Mucosa of gallbladder (tissue), 1 donor: Measurements from ENCODE around the gene NCF4. TPM values are rescaled to one million over a fixed set of nuclear protein-coding genes. Genes with fewer than 3 reads are reported as not detected.
A peak's percentile ranks its signal among the peaks of the same experiment; 100 is the strongest.

Source experiments
- DNase-seq: peaks from one replicate; pipeline ENCODE4 v3.0.0-alpha.2; 2020; ENCODE audit warnings: low spot score
- total RNA-seq: library from RNA; stranded (reverse); gene quantifications from one replicate; pipeline ENCODE4 v1.2.1, GENCODE V29; 2021
- donor health status: DM: no; HTN: no; CAD: no.

The NCF4 gene
- total RNA-seq, 1 donor from 2014 or later, result 11.3 TPM

DNA sequence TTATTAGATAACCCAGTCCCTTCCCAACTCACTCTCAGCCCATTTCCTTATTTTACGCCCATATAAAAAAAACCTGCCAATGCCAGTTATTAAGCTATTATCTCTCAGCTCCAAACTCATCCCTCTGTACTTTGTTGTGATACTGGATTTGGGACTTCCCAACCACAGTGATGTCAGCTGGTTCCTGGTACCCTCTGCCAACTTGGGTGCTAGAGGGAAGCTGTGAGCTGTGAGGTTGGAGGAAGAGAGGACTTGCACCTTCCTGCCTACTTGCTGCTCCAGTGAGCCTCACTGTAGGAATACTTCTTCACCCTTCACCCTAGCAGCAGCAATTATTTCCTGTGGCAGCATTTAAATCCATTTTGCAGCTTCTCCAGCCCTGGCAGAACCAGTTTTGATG, 33.5 kb downstream of the NCF4 start:
- no peak for DNase-seq

DNA sequence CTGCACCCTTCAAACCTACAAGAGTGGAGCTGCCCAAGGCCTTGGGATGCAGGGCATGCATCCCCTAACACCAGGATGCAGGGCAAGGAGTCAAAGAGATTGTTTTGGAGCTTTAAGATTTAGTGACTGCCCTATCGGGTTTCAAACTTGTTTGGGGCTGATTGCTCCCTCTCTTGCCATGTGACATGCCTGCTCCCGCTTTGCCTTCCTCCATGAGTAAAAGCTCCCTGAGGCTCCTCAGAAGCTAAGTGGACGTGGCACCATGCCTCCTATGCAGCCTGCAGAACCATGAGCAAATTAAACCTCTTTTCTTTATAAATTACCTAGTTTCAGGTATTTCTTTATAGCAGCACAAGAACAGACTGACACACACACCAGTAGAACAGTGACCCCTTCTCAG, 36.8 kb downstream of the NCF4 start:
- no peak for DNase-seq

DNA sequence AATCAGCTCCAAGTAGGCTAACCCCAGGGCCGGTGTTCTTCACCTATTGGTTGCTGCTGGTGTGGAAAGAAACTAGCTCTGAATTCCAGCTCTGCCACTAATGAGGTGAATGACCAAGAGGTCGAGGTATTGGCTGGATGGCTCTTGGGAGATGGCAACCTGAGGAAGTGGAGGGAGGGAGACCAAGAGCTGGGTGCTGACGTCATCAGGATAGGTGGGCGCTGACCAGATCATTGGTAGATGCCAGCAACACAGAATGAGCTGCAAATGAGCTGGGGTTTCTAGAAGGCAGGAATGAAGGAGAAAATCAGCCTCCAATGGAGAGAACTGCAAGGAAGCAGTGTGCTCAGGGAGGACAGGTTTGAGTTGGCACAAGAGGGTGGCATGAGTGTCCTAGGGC, 37.9 kb downstream of the NCF4 start:
- DNase-seq, result no peak

DNA sequence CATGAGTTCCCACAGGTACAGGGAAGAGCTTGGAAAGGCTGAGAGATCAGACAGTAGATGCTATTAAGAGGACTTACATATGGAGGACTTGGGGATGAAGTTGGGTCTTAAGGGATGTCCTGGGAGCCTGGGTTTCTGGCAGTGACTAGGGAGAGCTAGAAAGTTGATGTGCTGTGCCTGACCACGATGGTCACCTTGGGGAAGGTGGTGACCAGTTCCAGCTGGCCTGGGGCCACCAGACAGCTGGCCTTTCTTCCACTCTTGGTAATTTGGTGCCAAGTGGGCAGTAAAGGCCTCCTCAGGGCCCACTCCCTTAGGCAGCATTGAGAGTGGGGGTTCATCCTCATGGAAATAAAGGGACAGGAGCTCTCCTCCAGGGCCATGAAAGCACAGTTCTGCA, 38.7 kb downstream of the NCF4 start:
- no peak for DNase-seq

DNA sequence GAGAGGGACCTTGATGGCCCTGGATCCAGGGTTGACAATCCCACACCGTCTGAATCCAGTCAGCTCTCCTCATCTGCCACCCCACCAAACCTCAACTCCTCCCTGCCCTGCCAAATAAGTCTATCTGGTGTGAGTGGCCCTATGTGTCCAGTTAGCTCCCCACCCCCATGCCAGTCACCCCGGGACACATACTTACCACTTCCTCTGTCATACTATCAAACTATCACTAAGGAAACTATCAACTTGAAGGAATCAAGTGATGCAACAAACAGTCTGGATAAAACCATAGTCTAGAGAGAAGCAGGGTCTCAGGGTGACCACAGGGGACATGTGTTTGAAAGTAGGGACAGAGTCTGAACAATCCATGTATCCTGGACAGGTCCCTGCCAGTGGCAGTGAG, 39.4 kb downstream of the NCF4 start:
- no peak for DNase-seq

DNA sequence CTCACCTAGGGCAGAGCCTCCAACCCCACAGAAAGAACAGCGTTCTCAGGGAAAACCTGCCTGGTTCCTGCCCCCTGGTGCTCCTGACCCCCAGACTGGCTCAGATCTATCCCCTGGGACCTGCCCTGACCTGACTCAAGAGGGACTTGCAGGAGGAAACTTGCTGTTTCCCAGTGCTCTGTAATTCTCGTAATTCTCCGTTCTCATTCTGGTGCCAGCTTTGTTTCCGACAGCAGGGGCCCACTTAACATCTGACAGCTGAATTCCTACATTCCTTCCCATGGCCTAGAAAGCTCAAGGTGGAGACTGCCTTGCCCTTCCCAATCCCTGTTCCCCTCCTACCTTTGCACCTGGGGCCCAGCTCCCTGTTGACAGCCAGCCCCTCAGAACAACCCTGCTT, 40.1 kb downstream of the NCF4 start:
- no peak for DNase-seq

DNA sequence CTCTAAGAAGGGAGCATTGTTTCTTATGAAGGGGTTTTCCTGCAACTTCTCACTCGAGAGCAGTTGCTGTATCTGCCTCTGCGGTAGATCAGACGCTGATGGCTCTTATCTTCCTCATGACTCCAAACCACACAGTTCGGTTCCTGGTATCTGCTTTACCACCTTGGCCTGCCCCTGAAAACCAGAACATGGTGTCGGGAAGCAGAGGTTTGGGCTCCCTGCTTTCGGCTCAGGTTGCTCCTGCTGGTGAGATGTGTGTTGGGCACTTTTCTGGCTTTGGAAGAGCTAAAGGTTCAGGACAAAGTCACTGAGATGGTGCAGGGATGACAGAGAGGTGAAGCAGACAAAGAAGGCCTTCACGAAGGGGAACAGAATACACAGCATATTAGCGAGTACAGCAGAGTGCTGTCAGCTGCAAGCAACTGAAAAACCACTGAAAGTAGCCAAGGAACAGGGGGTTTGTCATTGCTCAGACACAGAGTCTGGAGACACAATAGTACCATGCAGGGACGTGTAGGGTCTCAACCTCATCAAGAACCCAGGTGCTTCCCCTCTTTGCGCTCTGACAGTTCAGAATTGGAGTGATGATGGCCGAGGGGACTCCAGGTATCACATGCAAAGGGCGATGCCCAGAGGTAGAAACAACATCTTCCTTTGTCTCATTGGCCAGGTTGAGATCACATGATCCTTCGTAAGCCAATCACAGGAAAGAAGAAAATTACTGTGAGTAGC, 40.8 kb downstream of the NCF4 start:
- DNase-seq, result no peak

DNA sequence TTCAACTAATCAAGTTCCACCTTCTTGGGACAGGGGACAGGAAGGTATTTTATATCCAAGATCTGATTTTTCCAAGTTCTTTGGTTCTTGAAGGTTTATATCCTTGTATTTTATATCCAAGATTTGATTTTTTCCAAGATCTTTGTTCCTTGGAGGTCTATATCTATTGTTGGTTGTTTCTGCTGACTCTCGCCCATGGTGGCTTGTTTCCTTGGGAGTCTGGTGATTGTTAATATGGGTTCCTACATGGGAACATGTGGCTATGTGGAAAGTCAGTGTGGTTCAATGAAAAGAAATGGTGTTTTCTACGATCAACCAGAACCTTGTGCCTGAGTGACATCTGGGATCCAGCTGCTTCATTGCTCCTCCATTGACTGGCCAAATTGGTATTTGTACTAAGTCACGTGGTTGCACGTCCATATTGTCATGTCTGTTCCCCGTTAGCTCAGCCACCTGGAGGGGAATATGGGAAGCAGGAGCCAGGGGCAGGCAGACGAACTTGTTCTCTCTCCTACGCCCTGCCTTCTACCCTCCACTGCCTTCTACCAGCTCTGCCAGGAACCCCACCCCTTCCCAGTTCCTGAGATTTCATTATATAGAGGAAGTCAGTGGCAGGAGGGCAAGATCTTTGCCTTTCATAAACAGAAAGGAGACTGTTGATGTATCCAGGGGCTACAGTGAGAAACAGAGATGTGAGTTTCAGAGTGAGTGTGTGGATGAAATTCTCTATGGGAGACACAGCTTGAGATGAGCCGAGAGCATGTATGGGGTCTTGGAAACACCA, 41.5 kb downstream of the NCF4 start:
- DNase-seq, result no peak

DNA sequence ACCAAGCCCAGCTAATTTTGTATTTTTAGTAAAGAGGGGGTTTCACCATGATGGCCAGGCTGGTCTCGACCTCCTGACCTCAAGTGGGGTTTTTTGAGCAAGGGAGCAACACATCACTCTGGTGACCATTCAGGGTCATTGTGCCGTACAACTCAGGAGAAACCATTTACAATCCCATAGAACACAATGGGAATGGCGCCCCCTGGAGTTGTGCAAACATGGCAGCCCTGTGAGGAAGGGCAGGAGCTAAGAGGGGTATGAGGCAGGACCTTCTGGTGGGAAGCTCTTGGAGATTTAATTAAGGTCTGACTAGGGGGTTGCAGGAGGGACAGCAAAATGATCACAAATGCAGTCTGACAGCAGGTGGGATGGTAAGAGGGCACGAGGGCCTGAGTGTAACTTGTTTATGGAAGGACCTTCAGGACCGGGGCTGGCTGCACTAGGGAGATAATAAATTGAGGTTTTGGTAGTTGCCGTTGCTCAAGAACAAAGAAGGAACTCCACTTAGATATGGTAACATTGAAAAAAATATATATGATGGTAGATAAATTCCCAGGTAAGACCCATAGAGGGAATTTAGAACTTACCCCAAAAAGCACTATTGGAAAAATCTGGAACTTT, 43.6 kb downstream of the NCF4 start:
- no peak for DNase-seq

DNA sequence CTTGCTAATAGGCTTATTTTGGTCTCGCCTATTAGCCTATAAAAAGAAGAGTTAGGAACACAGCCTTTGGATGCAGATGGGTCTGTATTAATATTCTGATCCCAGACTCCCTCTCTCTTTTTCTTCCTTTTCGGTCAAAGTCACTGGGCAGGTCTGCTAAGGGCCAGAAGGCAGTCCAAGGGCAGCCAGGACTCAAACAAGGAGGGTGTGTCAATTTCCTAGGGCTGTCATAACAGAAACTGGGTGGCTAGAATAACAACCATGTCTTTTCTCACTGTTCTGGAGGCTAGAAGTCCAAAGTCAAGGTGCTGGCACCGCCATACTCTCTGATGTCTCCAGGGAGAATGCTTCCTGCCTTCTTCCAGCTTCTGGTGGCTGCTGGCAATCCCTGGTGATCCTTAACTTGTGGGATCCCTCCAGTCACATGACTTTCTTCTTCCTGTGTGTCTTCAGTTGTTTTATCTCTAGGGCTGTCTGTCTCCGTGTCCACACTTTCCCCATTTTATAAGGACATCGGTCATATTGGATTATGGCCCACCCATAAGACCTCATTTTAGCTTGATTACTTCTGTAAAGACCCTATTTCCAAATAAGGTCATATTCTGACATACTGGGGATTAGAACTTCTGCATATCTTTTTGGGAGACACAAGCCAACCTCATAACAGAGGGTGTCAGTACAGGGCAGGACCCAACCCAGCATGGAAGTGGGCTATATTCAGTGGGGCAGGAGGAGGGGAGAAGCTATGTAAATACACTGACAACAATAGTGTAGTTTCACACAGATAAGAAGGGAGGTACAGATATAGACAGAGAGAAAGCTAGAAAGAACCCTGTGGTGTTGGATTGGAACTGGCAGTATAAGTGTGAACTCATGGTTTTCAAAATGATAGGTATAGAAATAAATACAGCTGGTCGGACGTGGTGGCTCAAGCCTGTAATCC, 46.7 kb downstream of the NCF4 start:
- DNase-seq, result no peak

DNA sequence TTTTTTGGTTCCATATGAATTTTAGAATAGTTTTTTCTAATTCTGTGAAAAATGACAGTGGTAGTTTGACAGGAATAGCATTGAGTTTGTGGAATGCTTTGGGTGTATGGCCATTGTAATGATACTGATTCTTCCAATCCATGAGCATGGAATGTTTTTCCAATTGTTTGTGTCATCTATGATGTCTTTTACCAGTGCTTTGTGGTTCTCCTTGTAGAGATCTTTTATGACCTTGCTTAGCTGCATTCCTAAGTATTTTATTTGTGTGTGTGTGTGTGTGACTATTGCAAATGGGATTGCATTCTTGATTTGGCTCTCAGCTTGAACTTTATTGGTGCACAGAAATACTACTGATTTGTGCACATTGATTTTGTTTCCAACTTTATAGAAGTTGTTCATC, 49.7 kb downstream of the NCF4 start:
- DNase-seq, result no peak

DNA sequence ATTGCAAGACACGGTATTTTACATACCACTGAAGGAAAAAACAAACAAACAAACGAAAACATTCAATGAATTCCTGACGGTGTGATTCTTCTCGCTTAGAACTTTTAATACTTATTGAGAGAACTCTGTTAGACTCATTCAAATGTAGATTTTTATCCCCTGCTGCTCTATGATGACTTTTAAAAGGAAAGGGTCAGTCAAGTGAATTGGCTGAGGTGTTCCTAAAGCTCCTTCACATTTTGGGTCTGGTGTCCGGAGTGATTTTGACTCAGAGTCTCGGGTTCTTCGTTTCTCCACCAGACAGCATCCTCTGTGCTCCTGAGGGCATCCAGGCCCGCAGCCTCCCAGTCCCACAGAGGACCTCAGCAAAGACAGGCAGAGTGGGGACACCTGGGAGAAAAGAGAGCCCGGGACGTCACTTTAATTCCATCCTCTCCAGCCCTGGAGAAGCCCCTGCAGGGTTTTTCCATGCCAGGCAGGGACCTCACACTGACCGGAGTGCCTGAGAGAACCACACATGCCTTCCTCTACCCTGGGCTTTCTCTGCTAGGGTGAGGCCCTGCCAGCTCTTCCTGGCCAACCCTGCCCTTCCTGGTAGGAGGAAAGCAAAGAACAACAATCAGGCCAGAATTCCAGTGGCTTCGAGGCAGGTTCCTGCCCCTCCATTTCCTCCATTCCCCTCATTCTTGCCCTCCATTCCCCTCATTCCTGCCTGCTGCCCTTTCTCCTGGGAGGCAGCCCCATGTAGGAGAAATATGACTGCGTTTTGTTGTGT, 51.3 kb downstream of the NCF4 start:
- DNase-seq, result no peak

DNA sequence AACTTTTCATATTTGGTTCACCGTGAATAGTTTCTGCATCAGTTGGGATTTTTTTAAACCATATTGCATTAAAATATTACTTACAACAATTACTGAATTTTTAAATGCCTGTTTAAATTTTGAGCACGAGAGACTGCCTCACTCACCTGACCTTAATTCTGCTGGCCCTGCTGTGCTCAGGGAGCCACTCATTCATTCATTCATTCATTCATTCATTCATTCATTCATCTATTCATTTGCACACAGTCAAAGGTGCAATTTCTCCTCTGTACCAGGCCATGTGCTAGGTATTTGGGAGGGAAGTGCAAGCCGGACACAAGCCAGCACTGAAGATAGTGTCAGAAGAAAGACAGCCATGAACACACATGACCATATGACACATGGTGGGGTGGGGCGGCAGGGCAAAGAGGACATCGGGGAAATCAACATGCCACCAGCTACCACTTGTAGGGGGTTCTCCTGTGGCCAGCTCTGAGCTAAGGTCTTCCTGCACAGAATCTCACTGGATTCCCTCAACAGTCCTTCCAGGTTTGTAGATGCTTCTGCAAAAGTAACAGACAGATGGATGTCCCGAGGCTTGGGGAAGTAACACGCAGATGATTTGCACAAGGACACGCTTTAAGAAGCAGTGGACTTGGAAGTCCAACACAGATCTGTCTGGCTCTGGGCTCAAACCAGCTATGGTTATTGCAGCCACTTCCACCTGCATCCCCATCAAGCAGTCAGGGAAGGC, 52.1 kb downstream of the NCF4 start:
- no peak for DNase-seq

DNA sequence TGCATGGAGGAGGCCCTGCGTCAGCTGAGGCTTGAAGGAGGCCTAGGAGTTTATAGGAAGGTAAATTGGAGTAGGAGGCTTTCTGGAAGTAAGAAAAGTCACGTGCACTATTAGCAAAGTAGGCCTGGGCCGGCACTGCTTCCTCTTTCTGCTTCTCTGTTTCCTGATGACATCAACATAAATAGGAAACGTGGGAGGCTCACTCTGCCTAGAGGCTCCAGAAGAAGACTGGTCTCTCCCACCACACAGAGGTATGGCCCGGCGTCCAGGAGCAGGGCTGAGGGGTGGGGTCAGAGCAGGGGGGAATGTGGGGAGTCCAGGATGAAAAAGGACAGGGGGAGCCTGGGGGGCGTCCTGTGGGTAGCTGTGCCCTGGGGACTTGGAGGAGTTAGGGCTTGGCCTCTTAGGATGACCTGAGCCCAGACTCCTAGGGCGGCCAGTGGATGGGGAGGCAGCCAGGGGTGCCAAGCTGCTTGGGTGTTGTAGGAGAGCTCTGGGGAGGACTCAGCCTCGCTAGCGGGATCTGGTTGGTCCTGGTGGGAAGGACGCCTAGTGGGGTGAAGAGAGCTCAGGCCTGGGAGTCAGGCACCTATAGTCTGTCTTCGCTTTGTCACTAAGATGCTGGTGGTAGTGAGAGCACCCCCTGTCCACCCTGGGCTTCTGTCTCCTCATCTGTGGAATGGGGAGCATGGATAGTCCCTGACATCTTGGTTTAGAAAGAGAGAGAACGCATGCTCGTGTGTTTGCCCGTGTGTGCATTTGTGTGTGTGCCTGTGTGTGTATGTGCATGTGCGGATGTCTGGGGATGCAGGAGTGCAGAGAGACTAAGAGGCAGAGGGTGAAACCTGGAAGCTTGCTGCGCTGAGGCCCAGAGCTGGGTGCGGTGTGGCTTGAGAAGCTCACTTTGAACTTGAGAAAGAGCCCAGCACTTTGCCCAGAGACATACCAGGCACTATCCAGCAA, 52.9 kb downstream of the NCF4 start, which contains the start of gene CSF2RB:
CSF2RB (plus strand) TSS at position 202 of the 963 bp plus-strand sequence. CDS start 8,580 bp downstream, outside the sequence.
- no peak for DNase-seq

DNA sequence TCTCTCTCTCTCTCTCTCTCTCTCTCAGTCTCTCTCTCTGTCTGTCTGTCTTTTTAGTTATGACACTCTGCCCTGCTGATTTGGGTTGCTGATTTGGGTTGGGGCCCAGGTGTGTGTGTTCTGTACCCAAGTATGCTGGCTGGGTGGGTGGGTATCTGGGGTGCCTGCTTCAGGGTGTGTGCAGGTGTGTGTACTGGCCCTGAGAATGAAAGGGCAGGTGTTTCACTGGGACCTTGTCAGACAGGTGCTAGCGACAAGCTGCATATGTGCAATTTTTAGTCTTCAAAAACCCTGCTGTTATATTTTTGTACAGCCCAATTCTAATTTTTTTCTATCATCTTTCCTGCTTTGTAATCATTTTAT, 53.6 kb downstream of the NCF4 start:
- DNase-seq, result no peak

DNA sequence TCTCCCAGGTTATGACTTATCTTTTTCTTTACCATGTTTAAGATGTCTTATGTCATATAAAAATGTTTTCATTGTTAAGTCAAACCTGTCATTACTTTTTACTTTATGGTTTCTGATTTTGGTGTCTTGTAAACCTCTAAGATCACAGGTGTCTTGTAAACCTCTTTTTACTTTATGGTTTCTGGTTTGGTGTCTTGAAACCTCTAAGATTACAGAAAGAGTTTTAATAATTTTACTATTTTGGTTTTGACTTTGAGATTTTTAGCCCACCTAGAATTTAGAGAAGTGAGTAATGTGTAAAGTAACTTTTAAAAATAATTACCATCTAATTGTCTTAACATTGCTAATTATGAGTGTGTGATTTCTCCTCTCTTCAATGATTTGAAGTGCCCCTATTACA, 55.2 kb downstream of the NCF4 start:
- DNase-seq, result no peak

DNA sequence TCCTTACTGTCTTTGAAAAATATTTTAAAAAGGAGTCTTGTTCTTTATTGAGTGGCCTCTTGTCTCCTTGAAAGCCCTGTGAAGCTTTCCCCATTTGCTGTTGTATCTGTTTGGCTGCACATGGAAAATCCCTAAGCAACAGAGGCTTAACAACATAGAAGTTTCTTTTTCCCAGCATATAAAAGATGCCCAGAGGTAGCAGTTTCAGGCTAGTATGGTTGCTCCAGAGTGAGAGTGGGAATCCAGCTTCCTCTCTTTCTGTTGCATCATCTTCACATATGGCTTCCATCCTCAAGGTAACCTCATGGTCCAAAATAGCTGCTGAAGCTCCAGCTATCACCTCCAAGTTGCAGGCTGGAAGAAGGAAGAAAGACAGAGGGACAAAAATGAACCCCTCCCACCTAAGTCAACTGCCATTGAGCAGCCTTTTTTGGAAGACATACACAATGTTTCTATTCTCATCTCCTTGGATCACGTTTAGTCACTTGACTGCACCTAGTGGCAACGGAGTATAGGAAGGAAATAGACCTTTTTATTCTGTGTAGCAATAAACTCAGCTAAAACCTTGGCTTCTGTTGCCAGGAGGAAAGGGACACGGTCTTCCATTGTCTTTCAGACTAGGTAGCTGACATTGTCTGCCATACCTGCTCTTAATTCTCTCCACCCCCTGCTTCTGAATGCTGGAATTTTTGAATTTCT, 57.9 kb downstream of the NCF4 start:
- no peak for DNase-seq

DNA sequence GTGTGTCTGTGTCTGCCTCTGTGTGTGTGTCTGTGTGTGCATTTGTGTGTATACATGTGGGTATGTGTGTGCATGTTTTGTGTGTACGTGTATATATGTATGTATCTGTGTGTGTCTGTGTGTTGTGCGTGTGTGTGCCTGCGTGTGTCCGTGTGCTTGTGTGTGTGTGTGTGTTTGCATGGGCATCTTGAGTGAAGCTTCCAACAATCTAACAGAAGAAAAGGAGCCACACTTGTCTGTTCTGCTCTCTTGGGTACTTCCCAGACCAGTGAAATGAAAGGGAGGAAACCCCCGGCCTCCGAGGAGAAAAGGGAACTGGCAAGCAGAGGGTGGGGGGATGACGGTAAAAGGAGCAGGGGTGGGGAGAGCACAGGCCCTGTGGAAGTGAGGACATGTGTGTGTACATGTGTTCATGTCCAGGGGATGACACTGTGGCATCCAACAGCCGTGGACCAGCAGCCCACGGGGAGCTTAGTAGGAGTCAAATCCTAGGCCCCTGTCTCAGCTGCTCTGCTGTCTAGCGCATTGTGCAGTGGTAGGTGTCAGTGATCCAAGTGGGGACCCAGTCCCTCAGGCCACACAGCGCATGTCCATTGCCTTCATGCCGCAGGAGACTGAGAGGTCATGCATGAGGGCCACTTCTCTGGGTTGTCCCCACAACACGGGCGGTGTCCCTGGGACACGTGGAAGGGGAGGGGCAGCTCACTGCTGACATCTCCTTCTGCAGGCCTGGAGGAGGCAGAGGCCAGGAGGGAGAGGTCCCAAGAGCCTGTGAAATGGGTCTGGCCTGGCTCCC, 60.7 kb downstream of the NCF4 start:
- peak; percentile 23 for DNase-seq
